HL-60 (cell line): ENCODE data around the gene MSH4.

Experiments used
- CTCF ChIP-seq: IDR thresholded peaks from one replicate; pipeline ENCODE4 v1.5.1; 2011; ENCODE audit warnings: low read length, control low read depth, inconsistent platforms; ENCODE audit not compliant: insufficient read depth
- GABPA ChIP-seq: IDR thresholded peaks from 2 replicates; pipeline ENCODE4 v1.6.1; 2012; ENCODE audit warnings: low read depth
- POLR2AphosphoS5 ChIP-seq: IDR thresholded peaks from 2 replicates; pipeline ENCODE4 v1.6.1; 2012; ENCODE audit warnings: low read depth

- no peak for TF ChIP-seq GABPA
- TF ChIP-seq CTCF = no peak
- no peak for TF ChIP-seq POLR2AphosphoS5
Measured at GRCh38 chr1:75952016-75952415, 155.3 kb downstream of the MSH4 start.
